H1 (cell line): ENCODE measurements around the gene PTH1R. TPM values are rescaled to one million over a fixed set of nuclear protein-coding genes. Genes with fewer than 3 reads are reported as not detected.

Source experiments
- CTCF ChIA-PET: fragments of 300-600 bp; sonication (Branson Sonifier 250); formaldehyde crosslinking; loops from one replicate; lab custom pipeline; 2021; ENCODE audit not compliant: partially characterized antibody; lab: Charles Lee
- POLR2A ChIA-PET: fragments of 300-600 bp; sonication (Branson Sonifier 250); formaldehyde crosslinking; loops from one replicate; lab custom pipeline; 2021; ENCODE audit warnings: inconsistent platforms; ENCODE audit not compliant: partially characterized antibody; lab: Charles Lee
- DNase-seq, 2 experiments: peaks; one replicate each; pipeline versions ENCODE4 v3.0.0 to v3.0.0-alpha.2; 2010 to 2022; ENCODE audit warnings: low spot score in 2 of 2, low read depth in 1 of 2, mixed read lengths in 1 of 2
- FAIRE-seq: peaks from 2 replicates; lab custom pipeline; 2011; peaks lifted over from hg19 to GRCh38; lab: Jason Lieb, UNC
- H2AFZ ChIP-seq: 2 replicates; pipeline ENCODE4 v1.8.1; 2012; ENCODE audit warnings: low read length, inconsistent platforms
- H2AK5ac ChIP-seq: 2 replicates; pipeline ENCODE4 v1.6.1; 2013; ENCODE audit warnings: low read depth, low read length
- H2BK120ac ChIP-seq: replicated peaks from 2 replicates; pipeline ENCODE3; 2013; ENCODE audit warnings: low read depth, low read length, inconsistent platforms
- H2BK12ac ChIP-seq: 2 replicates; pipeline ENCODE4 v1.6.1; 2013; ENCODE audit warnings: low read depth, low read length
- H2BK15ac ChIP-seq: 2 replicates; pipeline ENCODE4 v1.6.1; 2013; ENCODE audit warnings: low read length
- H2BK20ac ChIP-seq: 2 replicates; pipeline ENCODE4 v1.6.1; 2013; ENCODE audit warnings: low read length
- H2BK5ac ChIP-seq: 2 replicates; pipeline ENCODE4 v1.6.1; 2013; ENCODE audit warnings: low read depth, low read length
- H3K14ac ChIP-seq: 2 replicates; pipeline ENCODE4 v1.6.1; 2013; ENCODE audit warnings: inconsistent platforms; ENCODE audit not compliant: insufficient read length
- H3K18ac ChIP-seq: 2 replicates; pipeline ENCODE4 v1.6.1; 2013; ENCODE audit warnings: low read length; ENCODE audit errors: extremely low read depth
- H3K23ac ChIP-seq: 2 replicates; pipeline ENCODE4 v1.6.1; 2013; ENCODE audit warnings: inconsistent platforms; ENCODE audit not compliant: insufficient read length
- H3K23me2 ChIP-seq: 2 replicates; pipeline ENCODE4 v1.6.1; 2013; ENCODE audit warnings: low read depth, low read length
- H3K27ac ChIP-seq: 2 replicates; pipeline ENCODE4 v1.6.1; 2011; ENCODE audit warnings: low read depth, low read length, inconsistent platforms
- H3K27me3 ChIP-seq, 4 experiments: replicated peaks in 1 of 4; 1 replicate in 1 of 4; 2 replicates in 3 of 4; pipeline versions ENCODE4 v1.6.1 to v1.8.1; 2011 to 2013; ENCODE audit warnings: low read length in 3 of 4, mild to moderate bottlenecking in 3 of 4, inconsistent platforms in 2 of 4, mixed read lengths in 2 of 4, moderate library complexity in 1 of 4; ENCODE audit not compliant: control insufficient read depth in 3 of 4, insufficient read depth in 3 of 4; ENCODE audit errors: extremely low read depth in 1 of 4
- H3K36me3 ChIP-seq, 4 experiments: 2 replicates each; pipeline versions ENCODE4 v1.6.1 to v1.8.1; 2011 to 2013; ENCODE audit warnings: mild to moderate bottlenecking in 4 of 4, low read length in 3 of 4, moderate library complexity in 2 of 4, control low read depth in 1 of 4, inconsistent platforms in 1 of 4; ENCODE audit not compliant: insufficient read depth in 4 of 4, control insufficient read depth in 2 of 4
- H3K4ac ChIP-seq: replicated peaks from 2 replicates; pipeline ENCODE3; 2013; ENCODE audit warnings: low read length, low read depth, mixed read lengths, inconsistent platforms; ENCODE audit not compliant: insufficient read length
- H3K4me1 ChIP-seq, 4 experiments: replicated peaks in 1 of 4; 1 replicate in 1 of 4; 2 replicates in 3 of 4; pipeline versions ENCODE4 v1.6.1 to v1.8.1; 2011 to 2013; ENCODE audit warnings: low read length in 3 of 4, inconsistent platforms in 2 of 4, mixed read lengths in 1 of 4; ENCODE audit not compliant: insufficient read depth in 4 of 4, control insufficient read depth in 3 of 4
- H3K4me2 ChIP-seq, 2 experiments: 2 replicates each; pipeline versions ENCODE4 v1.6.1 to v1.8.1; 2011 to 2013; ENCODE audit warnings: low read depth in 2 of 2, low read length in 2 of 2, control low read depth in 1 of 2, inconsistent platforms in 1 of 2, mild to moderate bottlenecking in 1 of 2; ENCODE audit not compliant: insufficient read depth in 1 of 2
- H3K4me3 ChIP-seq, 4 experiments: fragments of 200-600, 300-600 bp in 1 of 4; sonication (generic), shearing (Covaris generic), sonication (Bioruptor Twin) in 1 of 4; 2 replicates each; pipeline versions ENCODE4 v1.5.1 to v1.8.1; 2011 to 2016; ENCODE audit warnings: low read length in 4 of 4, low read depth in 3 of 4, control low read depth in 2 of 4, inconsistent platforms in 2 of 4, mild to moderate bottlenecking in 2 of 4, mixed read lengths in 1 of 4, moderate library complexity in 1 of 4; ENCODE audit not compliant: insufficient read depth in 2 of 4; ENCODE audit errors: extremely low read depth in 1 of 4
- H3K56ac ChIP-seq: replicated peaks from 2 replicates; pipeline ENCODE3; 2013; ENCODE audit warnings: low read depth, mild to moderate bottlenecking, mixed read lengths, low read length, inconsistent platforms; ENCODE audit not compliant: insufficient read length
- H3K79me1 ChIP-seq: 2 replicates; pipeline ENCODE4 v1.6.1; 2013; ENCODE audit warnings: low read depth, low read length, control low read depth
- H3K79me2 ChIP-seq, 2 experiments: 2 replicates each; pipeline versions ENCODE4 v1.6.1 to v1.8.1; 2012 to 2013; ENCODE audit warnings: low read length in 2 of 2, mild to moderate bottlenecking in 2 of 2, inconsistent platforms in 1 of 2; ENCODE audit not compliant: insufficient read depth in 2 of 2, control insufficient read depth in 1 of 2
- H3K9ac ChIP-seq, 4 experiments: replicated peaks in 1 of 4; 1 replicate in 1 of 4; 2 replicates in 3 of 4; pipeline versions ENCODE4 v1.6.1 to v1.8.1; 2011 to 2013; ENCODE audit warnings: low read depth in 3 of 4, low read length in 3 of 4, control low read depth in 2 of 4, mild to moderate bottlenecking in 2 of 4, moderate library complexity in 2 of 4, inconsistent platforms in 1 of 4; ENCODE audit errors: extremely low read depth in 1 of 4
- H3K9me3 ChIP-seq, 2 experiments: 2 replicates each; pipeline versions ENCODE4 v1.6.1 to v1.8.1; 2012 to 2013; ENCODE audit warnings: mild to moderate bottlenecking in 2 of 2, moderate library complexity in 2 of 2, control low read depth in 1 of 2, inconsistent platforms in 1 of 2, low read depth in 1 of 2, low read length in 1 of 2, mixed read lengths in 1 of 2; ENCODE audit not compliant: insufficient read depth in 2 of 2
- H4K20me1 ChIP-seq, 2 experiments: replicated peaks in 1 of 2; 2 replicates each; pipeline versions ENCODE3 to v1.8.1; 2011 to 2013; ENCODE audit warnings: inconsistent platforms in 2 of 2, low read length in 2 of 2, mild to moderate bottlenecking in 1 of 2; ENCODE audit not compliant: insufficient read depth in 2 of 2, control insufficient read depth in 1 of 2
- H4K5ac ChIP-seq: 2 replicates; pipeline ENCODE4 v1.6.1; 2013; ENCODE audit warnings: low read length, low read depth, mixed read lengths, inconsistent platforms; ENCODE audit not compliant: insufficient read length
- H4K8ac ChIP-seq: 2 replicates; pipeline ENCODE4 v1.8.0; 2013; ENCODE audit warnings: mild to moderate bottlenecking, moderate library complexity, low read length, inconsistent platforms; ENCODE audit not compliant: insufficient read depth; ENCODE audit errors: extremely low read depth
- H4K91ac ChIP-seq: replicated peaks from 2 replicates; pipeline ENCODE3; 2013; ENCODE audit warnings: low read length, mixed read lengths, inconsistent platforms; ENCODE audit not compliant: insufficient read length
- GABPA ChIP-seq: IDR thresholded peaks from 2 replicates; pipeline ENCODE4 v1.6.1; 2011; ENCODE audit warnings: mild to moderate bottlenecking, low read length, moderate library complexity, borderline replicate concordance; ENCODE audit not compliant: insufficient read depth
- NANOG ChIP-seq: IDR thresholded peaks from 2 replicates; pipeline ENCODE4 v1.6.1; 2011; ENCODE audit warnings: low read length, low read depth, mild to moderate bottlenecking, inconsistent platforms; ENCODE audit not compliant: insufficient read depth, poor library complexity, severe bottlenecking
- POLR2AphosphoS5 ChIP-seq: IDR thresholded peaks from 2 replicates; pipeline ENCODE4 v1.6.1; 2011; ENCODE audit warnings: low read depth, low read length
- RBBP5 ChIP-seq: IDR thresholded peaks from 2 replicates; pipeline ENCODE4 v1.7.1; 2012; ENCODE audit warnings: low read depth, mild to moderate bottlenecking, inconsistent platforms, low read length, moderate library complexity, borderline replicate concordance
- SIX5 ChIP-seq: IDR thresholded peaks from 2 replicates; pipeline ENCODE4 v1.6.1; 2011; ENCODE audit warnings: mild to moderate bottlenecking, low read depth, low read length
- WGBS, 2 experiments: shearing (Covaris generic) in 1 of 2; methylation state at CpG; one replicate each; pipeline versions ENCODE4 v1.1.6 to v1.1.7; 2013 to 2015; ENCODE audit warnings: low lambda C conversion rate in 2 of 2, mixed read lengths in 2 of 2, inconsistent platforms in 1 of 2, low coverage in 1 of 2, missing lambda C conversion rate in 1 of 2; ENCODE audit not compliant: insufficient replicate concordance in 2 of 2, insufficient coverage in 1 of 2, insufficient read length in 1 of 2; ENCODE audit errors: extremely low coverage in 1 of 2, missing lambda C conversion rate in 1 of 2; 5-methylcytosine and 5-hydroxymethylcytosine counted together
- polyA plus RNA-seq, 7 experiments: library from polyadenylated mRNA; depleted of rRNA in 3 of 7; stranded (reverse) in 5 of 7; unstranded in 2 of 7; fragments of >200 nt in 5 of 7; fragments of 200-250 nt in 2 of 7; gene quantifications; 1 replicate in 5 of 7; 2 replicates in 1 of 7; 4 replicates in 1 of 7; pipeline versions ENCODE4 v1.2.1 to v1.2.3, GENCODE V29; 2011 to 2013; ENCODE audit warnings: missing spikeins in 2 of 7, mixed read lengths in 2 of 7
- total RNA-seq: library from RNA; stranded (reverse); fragmentation: NEBNext Ultra II Directional; extraction: Animal tissue kit (Norgen Biotek cat#: 25700); gene quantifications from 2 replicates; pipeline ENCODE4 v1.2.1, GENCODE V29; 2021

PTH1R gene
- total and polyA plus RNA-seq, 2 of the 8 experiments (the other 6 are each of a cell fraction or from before 2014, with no cell fraction given): 0.57 to 1.5 TPM

- TF ChIP-seq RBBP5: no peak
- no peak for TF ChIP-seq POLR2AphosphoS5
- TF ChIP-seq GABPA: no peak
- TF ChIP-seq NANOG: no peak
- no peak for TF ChIP-seq SIX5
- TF ChIP-seq, all 59 proteins: peak for 0
- Histone ChIP-seq H2BK5ac (no peak overlapping the region), H2BK20ac (no peak overlapping the region), H4K8ac (no peak overlapping the region), H2BK15ac (no peak overlapping the region), H3K9me3 (no peaks in the 10 kb centered on the region), H3K56ac (no peak overlapping the region), H3K23me2 (no peaks in the 10 kb centered on the region), H4K20me1 (peaks cover 12 to 14% of the 10 kb centered on the region in 2 experiments), H3K4me3 (no peak overlapping the region), H2BK120ac (no peak overlapping the region), H3K18ac (no peak overlapping the region), H3K4me2 (no peak overlapping the region), H3K27ac (0 out of 2 replicates have a peak overlapping the region, but pooled peaks have one; percentile 11), H4K5ac (no peak overlapping the region), H3K14ac (no peak overlapping the region), H2BK12ac (no peak overlapping the region), H2AFZ (no peak overlapping the region), H3K4me1 (peaks cover 0 to 4% (median 0%) of the 10 kb centered on the region in 4 experiments; a peak in 1 of 7 replicates), H3K79me2 (peaks cover 0 to 28% of the 10 kb centered on the region in 2 experiments; a peak in 1 of 4 replicates), H3K36me3 (peaks cover 6 to 12% (median 9%) of the 10 kb centered on the region in 4 experiments; a peak in 7 of 8 replicates), H3K27me3 (no peaks in the 10 kb centered on the region), H4K91ac (no peak overlapping the region), H3K9ac (no peak overlapping the region), H3K79me1 (peaks cover 14% of the 10 kb centered on the region), H3K23ac (no peak overlapping the region), H2AK5ac (no peak overlapping the region), H3K4ac (no peak overlapping the region)
- no peak for FAIRE-seq
- POLR2A ChIA-PET: interaction anchor here (0.6 kb wide), 1 partner anchor 83 kb away, joined by 3 read pairs; no protein-coding TSS in a partner anchor
- WGBS, 2 experiments: 90% methylated on average over 6 of the region's 6 CpGs; no CpG with 5 or more reads in 1 of the 2 experiments
- no peak for DNase-seq
- CTCF ChIA-PET: interaction anchor here (0.6 to 9.9 kb wide), 4 partner anchors 31 to 78 kb away, joined by 3 to 104 read pairs (median 6); no protein-coding TSS in a partner anchor
These were observed 50.2 kb downstream of the PTH1R start for GRCh38 chr3:46927718-46928073.
